KMS-11 (cell line): ENCODE measurements around the gene CBLL1.

Source experiments
- H2AFZ ChIP-seq: fragments of 200-600 bp; sonication (generic); 2 replicates; pipeline ENCODE4 v1.6.1; 2016; ENCODE audit warnings: antibody characterized with exemption, mixed run types, low read depth
- H3K27ac ChIP-seq: fragments of 200-600 bp; sonication (generic); 2 replicates; pipeline ENCODE4 v1.6.1; 2016; ENCODE audit warnings: mild to moderate bottlenecking, mixed run types
- H3K27me3 ChIP-seq: fragments of 200-600 bp; sonication (generic); 2 replicates; pipeline ENCODE4 v1.6.1; 2017; ENCODE audit warnings: mild to moderate bottlenecking, low read depth, mixed run types, moderate library complexity; ENCODE audit not compliant: insufficient read depth
- H3K36me3 ChIP-seq: fragments of 200-600 bp; sonication (generic); 2 replicates; pipeline ENCODE4 v1.6.1; 2017; ENCODE audit warnings: mild to moderate bottlenecking, mixed run types; ENCODE audit not compliant: insufficient read depth
- H3K4me1 ChIP-seq: fragments of 200-600 bp; sonication (generic); 2 replicates; pipeline ENCODE4 v1.6.1; 2016; ENCODE audit warnings: mild to moderate bottlenecking, low read depth, mixed run types; ENCODE audit not compliant: poor library complexity, severe bottlenecking
- H3K4me2 ChIP-seq: fragments of 200-600 bp; sonication (generic); 2 replicates; pipeline ENCODE4 v1.7.0; 2016; ENCODE audit warnings: mild to moderate bottlenecking, mixed run types
- H3K4me3 ChIP-seq: fragments of 200-600 bp; sonication (generic); IDR thresholded peaks from 2 replicates; pipeline ENCODE4 v1.6.1; 2017; ENCODE audit warnings: low read depth, low read length, mixed read lengths; ENCODE audit not compliant: insufficient read depth
- H3K79me2 ChIP-seq: fragments of 200-600 bp; sonication (generic); 2 replicates; pipeline ENCODE4 v1.6.1; 2016; ENCODE audit warnings: low read depth, mixed run types; ENCODE audit not compliant: insufficient read depth
- H3K9ac ChIP-seq: fragments of 200-600 bp; sonication (generic); 2 replicates; pipeline ENCODE4 v1.6.1; 2016; ENCODE audit warnings: mild to moderate bottlenecking, mixed run types
- H4K20me1 ChIP-seq: fragments of 200-600 bp; sonication (generic); 2 replicates; pipeline ENCODE4 v1.6.1; 2016; ENCODE audit warnings: mild to moderate bottlenecking, mixed run types; ENCODE audit not compliant: insufficient read depth
- TF ChIP-seq, protein P1 (sequence below): fragments of 200-600 bp; sonication (generic); conservative IDR thresholded peaks from 2 replicates; pipeline ENCODE4 v1.6.1; 2017; ENCODE audit warnings: low read depth, mild to moderate bottlenecking, antibody characterized with exemption, low read length, moderate library complexity, mixed read lengths

Gene CBLL1

DNA sequence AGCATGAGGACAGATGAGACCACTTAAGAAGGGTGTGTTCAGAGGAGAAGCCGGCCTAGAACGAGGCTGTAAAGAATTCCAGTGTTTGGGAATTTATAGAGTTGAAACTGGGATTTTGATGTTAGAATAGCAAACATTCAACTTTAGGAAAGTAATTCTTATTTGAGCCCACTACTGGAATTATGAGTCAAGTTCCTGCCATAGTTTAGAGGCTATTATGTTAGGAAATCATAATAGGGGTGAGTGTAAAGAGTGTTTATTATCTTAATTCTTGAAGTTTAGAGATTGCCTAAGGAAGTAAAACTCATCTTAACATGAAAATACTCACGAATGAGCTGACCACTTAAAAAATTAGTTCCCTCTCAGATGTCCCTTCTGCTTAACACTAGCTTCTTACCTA lies 2.1 kb downstream of the CBLL1 start:
- Histone ChIP-seq H3K9ac (no peak overlapping the region), H3K27ac (no peak overlapping the region), H4K20me1 (peaks cover 21% of the 10 kb centered on the region), H3K27me3 (no peaks in the 10 kb centered on the region), H3K4me3 (no peak overlapping the region), H3K79me2 (peaks cover 57% of the 10 kb centered on the region), H3K4me2 (peak overlapping the region; percentile 82), H3K36me3 (no peaks in the 10 kb centered on the region), H3K4me1 (peaks cover 40% of the 10 kb centered on the region), H2AFZ (no peak overlapping the region)
- TF ChIP-seq, protein P1, sequence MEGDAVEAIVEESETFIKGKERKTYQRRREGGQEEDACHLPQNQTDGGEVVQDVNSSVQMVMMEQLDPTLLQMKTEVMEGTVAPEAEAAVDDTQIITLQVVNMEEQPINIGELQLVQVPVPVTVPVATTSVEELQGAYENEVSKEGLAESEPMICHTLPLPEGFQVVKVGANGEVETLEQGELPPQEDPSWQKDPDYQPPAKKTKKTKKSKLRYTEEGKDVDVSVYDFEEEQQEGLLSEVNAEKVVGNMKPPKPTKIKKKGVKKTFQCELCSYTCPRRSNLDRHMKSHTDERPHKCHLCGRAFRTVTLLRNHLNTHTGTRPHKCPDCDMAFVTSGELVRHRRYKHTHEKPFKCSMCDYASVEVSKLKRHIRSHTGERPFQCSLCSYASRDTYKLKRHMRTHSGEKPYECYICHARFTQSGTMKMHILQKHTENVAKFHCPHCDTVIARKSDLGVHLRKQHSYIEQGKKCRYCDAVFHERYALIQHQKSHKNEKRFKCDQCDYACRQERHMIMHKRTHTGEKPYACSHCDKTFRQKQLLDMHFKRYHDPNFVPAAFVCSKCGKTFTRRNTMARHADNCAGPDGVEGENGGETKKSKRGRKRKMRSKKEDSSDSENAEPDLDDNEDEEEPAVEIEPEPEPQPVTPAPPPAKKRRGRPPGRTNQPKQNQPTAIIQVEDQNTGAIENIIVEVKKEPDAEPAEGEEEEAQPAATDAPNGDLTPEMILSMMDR, result no peak

DNA sequence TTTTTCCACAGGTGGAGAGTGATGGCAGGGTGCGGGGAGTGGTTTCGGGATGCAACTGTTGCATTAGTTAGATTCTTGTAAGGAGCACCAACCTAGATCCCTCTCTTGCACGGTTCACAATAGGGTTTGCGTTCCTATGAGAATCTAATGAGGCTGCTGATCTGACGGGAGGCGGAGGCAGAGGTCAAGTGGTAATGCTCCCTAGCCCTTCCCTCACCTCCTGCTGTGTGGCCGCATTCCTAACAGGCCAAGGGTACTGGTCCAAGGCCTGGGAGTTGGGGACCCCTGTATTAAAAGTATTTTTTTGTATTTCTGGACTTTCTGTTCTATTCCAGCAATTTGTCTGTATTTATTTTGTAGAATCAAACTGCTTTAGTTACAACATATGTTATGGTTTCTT lies 7.2 kb downstream of the CBLL1 start:
- H3K9ac ChIP-seq, result no peak overlapping the region
- H3K36me3 ChIP-seq, result peaks cover 7% of the 10 kb centered on the region; the same call in 1 of the 2 replicates
- TF ChIP-seq, protein P1, result no peak
- no peak overlapping the region for H3K4me3 ChIP-seq
- H3K27ac ChIP-seq, result no peak overlapping the region
- H3K4me2 ChIP-seq, result no peak overlapping the region
- peaks cover 35% of the 10 kb centered on the region for H3K79me2 ChIP-seq
- H4K20me1 ChIP-seq, result peaks cover 10% of the 10 kb centered on the region
- H3K27me3 ChIP-seq, result no peaks in the 10 kb centered on the region
- no peak overlapping the region for H2AFZ ChIP-seq
- peaks cover 12% of the 10 kb centered on the region for H3K4me1 ChIP-seq

DNA sequence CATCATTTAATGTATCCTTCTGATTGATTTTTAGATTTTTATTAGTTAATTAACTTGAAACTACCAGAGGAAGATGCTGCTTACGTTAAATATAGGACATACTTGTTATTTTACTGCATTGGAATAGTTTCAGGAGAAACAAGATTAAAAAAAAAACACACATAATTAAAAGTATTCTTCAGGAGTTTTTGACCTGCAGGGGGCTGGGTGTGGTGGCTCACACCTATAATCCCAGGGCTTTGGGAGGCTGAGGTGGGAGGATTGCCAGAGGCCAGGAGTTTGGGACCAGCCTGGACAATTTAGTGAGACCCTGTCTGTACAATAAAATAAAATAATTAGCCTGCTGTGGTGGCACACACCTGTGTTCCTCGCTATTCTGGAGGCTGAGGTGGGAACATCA lies 10.7 kb downstream of the CBLL1 start:
- TF ChIP-seq, protein P1, result peak; percentile 52
- Histone ChIP-seq H3K4me2 (no peak overlapping the region), H4K20me1 (no peaks in the 10 kb centered on the region), H3K27me3 (no peaks in the 10 kb centered on the region), H3K4me1 (no peaks in the 10 kb centered on the region), H3K27ac (no peak overlapping the region), H3K79me2 (no peaks in the 10 kb centered on the region; the same call in 1 of the 2 replicates), H3K4me3 (no peak overlapping the region), H3K9ac (no peak overlapping the region), H3K36me3 (peaks cover 21% of the 10 kb centered on the region; the same call in 1 of the 2 replicates), H2AFZ (no peak overlapping the region)

DNA sequence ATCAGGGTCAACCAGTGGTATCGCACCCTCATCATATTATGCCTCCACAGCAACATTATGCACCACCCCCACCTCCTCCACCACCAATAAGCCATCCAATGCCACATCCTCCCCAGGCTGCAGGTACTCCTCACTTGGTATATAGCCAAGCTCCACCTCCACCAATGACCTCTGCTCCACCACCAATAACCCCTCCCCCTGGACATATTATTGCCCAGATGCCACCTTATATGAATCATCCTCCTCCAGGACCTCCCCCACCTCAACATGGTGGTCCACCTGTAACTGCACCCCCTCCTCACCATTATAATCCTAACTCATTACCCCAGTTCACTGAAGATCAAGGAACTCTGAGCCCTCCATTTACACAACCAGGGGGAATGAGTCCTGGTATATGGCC lies 14.7 kb downstream of the CBLL1 start:
- TF ChIP-seq, protein P1, result no peak
- Histone ChIP-seq H3K36me3 (peaks cover 18% of the 10 kb centered on the region; the same call in 1 of the 2 replicates), H4K20me1 (no peaks in the 10 kb centered on the region)

More for the DNA sequence above, 14.7 kb downstream of the CBLL1 start:
- no peaks in the 10 kb centered on the region for H3K27me3 ChIP-seq
- H3K4me3 ChIP-seq, result no peak overlapping the region
- H3K9ac ChIP-seq, result no peak overlapping the region
- H3K4me2 ChIP-seq, result no peak overlapping the region
- no peak overlapping the region for H2AFZ ChIP-seq
- no peaks in the 10 kb centered on the region for H3K79me2 ChIP-seq
- no peak overlapping the region for H3K27ac ChIP-seq
- no peaks in the 10 kb centered on the region for H3K4me1 ChIP-seq
